Calu3 (cell line): ENCODE measurements around the gene TREML4. TPM values are rescaled to one million over a fixed set of nuclear protein-coding genes. Genes with fewer than 3 reads are reported as not detected.

Source experiments
- BruUV-seq: library from RNA; stranded (reverse); fragments of 400-500 nt; replicated peaks from 2 replicates; lab custom pipeline; 2021; lab: Mats Ljungman, UMichigan
- CTCF ChIA-PET: fragments of 300-600 bp; sonication (Branson Sonifier 250); formaldehyde crosslinking; loops from one replicate; lab custom pipeline; 2022; ENCODE audit warnings: antibody characterized with exemption; lab: Charles Lee
- DNase-seq: peaks from one replicate; pipeline ENCODE4 v3.0.0; 2022
- H3K27ac Mint-ChIP-seq: one replicate; pipeline ENCODE4 v1.8.0; 2022; ENCODE audit warnings: mixed read lengths; ENCODE audit not compliant: unreplicated experiment
- H3K27me3 Mint-ChIP-seq: one replicate; pipeline ENCODE4 v1.8.0; 2022; ENCODE audit warnings: mixed read lengths; ENCODE audit not compliant: unreplicated experiment
- H3K36me3 Mint-ChIP-seq: one replicate; pipeline ENCODE4 v1.8.0; 2022; ENCODE audit warnings: mild to moderate bottlenecking, moderate library complexity, mixed read lengths; ENCODE audit not compliant: insufficient read depth, unreplicated experiment
- H3K4me1 Mint-ChIP-seq: one replicate; pipeline ENCODE4 v1.8.0; 2022; ENCODE audit warnings: mild to moderate bottlenecking, low read depth, mixed read lengths; ENCODE audit not compliant: unreplicated experiment
- H3K4me3 Mint-ChIP-seq: one replicate; pipeline ENCODE4 v1.8.0; 2022; ENCODE audit warnings: mild to moderate bottlenecking, low read depth, moderate library complexity, mixed read lengths; ENCODE audit not compliant: unreplicated experiment
- H3K9me3 Mint-ChIP-seq: one replicate; pipeline ENCODE4 v1.8.0; 2022; ENCODE audit warnings: low read depth, mixed read lengths; ENCODE audit not compliant: unreplicated experiment
- intact Hi-C: fragments of 100-400 bp; cut with micrococcal nuclease; formaldehyde crosslinking; loops from one replicate; pipeline ENCODE4 v1.10.0; 2022; ENCODE audit not compliant: unreplicated experiment
- total RNA-seq: library from RNA; stranded (reverse); gene quantifications from 2 replicates; pipeline ENCODE4 v1.2.3, GENCODE V29; 2022
- TF ChIP-seq, protein P1 (sequence below): fragments of 200-600 bp; IDR thresholded peaks from one replicate; pipeline ENCODE4 v1.8.0; 2022; ENCODE audit warnings: antibody characterized with exemption; ENCODE audit not compliant: unreplicated experiment

The TREML4 gene
- total RNA-seq, 1 experiment from 2014 or later, result not detected

DNA sequence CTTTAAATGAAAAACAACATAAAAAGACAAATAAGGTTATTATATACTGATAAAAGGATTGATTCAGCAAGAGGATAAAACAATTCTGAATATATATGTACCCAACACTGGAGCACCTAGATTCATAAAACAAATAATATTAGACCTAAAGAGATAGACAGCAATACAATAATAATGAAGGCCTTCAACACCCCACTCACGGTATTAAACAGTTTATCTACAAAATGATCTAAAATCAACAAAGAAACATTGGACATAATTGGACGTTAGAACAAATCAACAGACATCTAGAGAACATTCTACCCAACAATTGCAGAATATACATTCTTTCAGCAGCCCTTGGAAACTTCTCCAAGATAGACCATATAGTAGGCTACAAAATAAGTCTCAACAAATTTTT is 34.3 kb downstream of the TREML4 start:
- intact Hi-C loops, result no loop called here
- H3K36me3 Mint-ChIP-seq, result no peaks in the 10 kb centered on the region
- CTCF ChIA-PET, result no interaction called here
- BruUV-seq, result no TSS peak
- no peak overlapping the region for H3K27ac Mint-ChIP-seq
- H3K27me3 Mint-ChIP-seq, result peaks cover 8% of the 10 kb centered on the region
- H3K4me1 Mint-ChIP-seq, result peaks cover 11% of the 10 kb centered on the region
- TF ChIP-seq, protein P1, sequence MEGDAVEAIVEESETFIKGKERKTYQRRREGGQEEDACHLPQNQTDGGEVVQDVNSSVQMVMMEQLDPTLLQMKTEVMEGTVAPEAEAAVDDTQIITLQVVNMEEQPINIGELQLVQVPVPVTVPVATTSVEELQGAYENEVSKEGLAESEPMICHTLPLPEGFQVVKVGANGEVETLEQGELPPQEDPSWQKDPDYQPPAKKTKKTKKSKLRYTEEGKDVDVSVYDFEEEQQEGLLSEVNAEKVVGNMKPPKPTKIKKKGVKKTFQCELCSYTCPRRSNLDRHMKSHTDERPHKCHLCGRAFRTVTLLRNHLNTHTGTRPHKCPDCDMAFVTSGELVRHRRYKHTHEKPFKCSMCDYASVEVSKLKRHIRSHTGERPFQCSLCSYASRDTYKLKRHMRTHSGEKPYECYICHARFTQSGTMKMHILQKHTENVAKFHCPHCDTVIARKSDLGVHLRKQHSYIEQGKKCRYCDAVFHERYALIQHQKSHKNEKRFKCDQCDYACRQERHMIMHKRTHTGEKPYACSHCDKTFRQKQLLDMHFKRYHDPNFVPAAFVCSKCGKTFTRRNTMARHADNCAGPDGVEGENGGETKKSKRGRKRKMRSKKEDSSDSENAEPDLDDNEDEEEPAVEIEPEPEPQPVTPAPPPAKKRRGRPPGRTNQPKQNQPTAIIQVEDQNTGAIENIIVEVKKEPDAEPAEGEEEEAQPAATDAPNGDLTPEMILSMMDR, result no peak
- H3K4me3 Mint-ChIP-seq, result no peak overlapping the region
- no peak for DNase-seq
- H3K9me3 Mint-ChIP-seq, result peaks cover 3% of the 10 kb centered on the region

DNA sequence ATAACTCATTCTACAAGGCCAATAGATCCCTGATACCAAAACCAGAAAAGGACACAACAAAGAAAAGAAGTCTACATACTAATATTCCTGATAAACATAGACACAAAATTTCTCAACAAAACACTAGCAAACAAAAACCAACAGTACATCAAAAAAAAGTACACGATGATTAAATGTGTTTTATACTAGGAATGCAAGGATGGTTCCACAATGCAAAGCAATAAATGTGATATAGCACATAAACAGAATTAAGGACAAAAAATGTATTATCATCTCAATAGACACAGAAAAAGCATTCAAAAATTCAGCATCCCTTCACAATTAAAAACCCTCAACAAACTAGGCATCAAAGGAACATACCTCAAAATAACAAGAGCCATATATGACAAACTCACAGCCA is 35.1 kb downstream of the TREML4 start:
- Mint-ChIP-seq H3K27me3 (peaks cover 8% of the 10 kb centered on the region), H3K27ac (no peak overlapping the region), H3K4me3 (no peak overlapping the region), H3K9me3 (peaks cover 3% of the 10 kb centered on the region), H3K36me3 (no peaks in the 10 kb centered on the region), H3K4me1 (peaks cover 2% of the 10 kb centered on the region)
- TF ChIP-seq, protein P1, result no peak
- DNase-seq, result no peak
- intact Hi-C loops, result no loop called here
- BruUV-seq, result no TSS peak
- CTCF ChIA-PET, result no interaction called here

GRCh38 chr6:41266541-41266940 is 38.4 kb downstream of the TREML4 start:
- CTCF ChIA-PET, result no interaction called here
- Mint-ChIP-seq H3K27me3 (peaks cover 16% of the 10 kb centered on the region), H3K9me3 (peaks cover 7% of the 10 kb centered on the region), H3K4me1 (no peaks in the 10 kb centered on the region), H3K27ac (no peak overlapping the region), H3K4me3 (no peak overlapping the region), H3K36me3 (no peaks in the 10 kb centered on the region)
- intact Hi-C loops, result no loop called here
- no peak for DNase-seq
- TF ChIP-seq, protein P1, result no peak
- BruUV-seq, result no TSS peak

DNA sequence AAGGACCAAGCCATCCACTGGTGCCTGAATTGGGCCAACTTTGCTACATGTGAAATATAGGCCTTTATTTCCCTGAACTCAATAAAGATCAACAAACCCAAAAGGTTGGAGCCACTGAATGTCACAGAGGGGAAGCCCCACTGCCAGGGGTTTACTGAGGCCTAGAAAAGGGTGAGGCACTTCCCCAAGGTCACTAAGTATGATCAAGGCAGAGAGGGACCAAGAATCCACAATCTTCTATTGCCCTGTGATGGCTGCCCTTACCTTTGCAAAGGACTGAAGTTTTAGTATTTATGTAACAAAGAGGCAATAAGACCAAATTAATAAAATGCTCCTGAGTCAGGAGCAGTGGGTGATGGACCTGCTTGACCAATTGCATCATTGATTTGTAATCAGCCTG is 40.3 kb downstream of the TREML4 start:
- Mint-ChIP-seq H3K36me3 (no peaks in the 10 kb centered on the region), H3K4me1 (no peaks in the 10 kb centered on the region), H3K4me3 (no peak overlapping the region), H3K27ac (no peak overlapping the region), H3K9me3 (peaks cover 3% of the 10 kb centered on the region), H3K27me3 (peaks cover 28% of the 10 kb centered on the region)
- BruUV-seq, result no TSS peak
- intact Hi-C loops, result no loop called here
- no peak for DNase-seq
- CTCF ChIA-PET, result no interaction called here
- TF ChIP-seq, protein P1, result no peak
